DMS53 treated with DMSO at 0.1 percent for 48 hours (cell line): Measurements from ENCODE around the gene KIF26B.

Source experiments
- DNase-seq: peaks from one replicate; lab custom pipeline; 2025; ENCODE audit not compliant: unreplicated experiment; lab: John Stamatoyannopoulos, UW

The KIF26B gene

GRCh38 chr1:245609354-245610150 is 454.8 kb downstream of the KIF26B start:
- DNase-seq = no peak

- no peak for DNase-seq
Measured at GRCh38 chr1:245611251-245611650, 456.5 kb downstream of the KIF26B start.

GRCh38 chr1:245614476-245614875 is 459.7 kb downstream of the KIF26B start:
- no peak for DNase-seq

GRCh38 chr1:245615001-245615400 is 460.2 kb downstream of the KIF26B start:
- DNase-seq = no peak

GRCh38 chr1:245621589-245621988 is 466.8 kb downstream of the KIF26B start:
- no peak for DNase-seq

- DNase-seq = no peak
Measured at GRCh38 chr1:245622332-245623014, 467.7 kb downstream of the KIF26B start.

GRCh38 chr1:245641384-245641783 is 486.6 kb downstream of the KIF26B start:
- DNase-seq = no peak

GRCh38 chr1:245645406-245645805 is 490.6 kb downstream of the KIF26B start:
- no peak for DNase-seq

- no peak for DNase-seq
Measured at GRCh38 chr1:245645894-245646293, 491.1 kb downstream of the KIF26B start.

- no peak for DNase-seq
Measured at GRCh38 chr1:245648749-245649522, 494.2 kb downstream of the KIF26B start.

- DNase-seq = no peak
Measured at GRCh38 chr1:245649666-245650065, 494.9 kb downstream of the KIF26B start.

GRCh38 chr1:245650441-245650960 is 495.7 kb downstream of the KIF26B start:
- DNase-seq = no peak

- no peak for DNase-seq
Measured at GRCh38 chr1:245651093-245651492, 496.3 kb downstream of the KIF26B start.

GRCh38 chr1:245652116-245652515 is 497.3 kb downstream of the KIF26B start:
- DNase-seq = no peak

- DNase-seq = no peak
Measured at GRCh38 chr1:245652660-245653427, 498.1 kb downstream of the KIF26B start.

GRCh38 chr1:245654460-245655050 is 499.8 kb downstream of the KIF26B start:
- DNase-seq = no peak

- DNase-seq = no peak
Measured at GRCh38 chr1:245656189-245656717, 501.5 kb downstream of the KIF26B start.

- DNase-seq = no peak
Measured at GRCh38 chr1:245657371-245657770, 502.6 kb downstream of the KIF26B start.

GRCh38 chr1:245663373-245663772 is 508.6 kb downstream of the KIF26B start:
- no peak for DNase-seq

- no peak for DNase-seq
Measured at GRCh38 chr1:245663841-245664240, 509.1 kb downstream of the KIF26B start.
